ENCODE data around the gene BICDL1. TPM values are rescaled to one million over a fixed set of nuclear protein-coding genes. Genes with fewer than 3 reads are reported as not detected.

The BICDL1 gene
- total RNA-seq, 1 donor from 2014 or later = 0.30 TPM

GRCh38 chr12:120093592-120094355 lies 104.7 kb downstream of the BICDL1 start:
- DNase-seq (ENCODE audit: low spot score) = no peak
- intact Hi-C loops (cut with DNase I) = no loop called here

GRCh38 chr12:120094485-120094884 lies 105.4 kb downstream of the BICDL1 start:
- intact Hi-C loops (cut with DNase I) = no loop called here
- DNase-seq (ENCODE audit: low spot score) = no peak

- no peak for DNase-seq (ENCODE audit: low spot score)
- intact Hi-C loops (cut with DNase I) = no loop called here
Observed at GRCh38 chr12:120095331-120095730, 106.3 kb downstream of the BICDL1 start.

GRCh38 chr12:120095736-120096135 lies 106.7 kb downstream of the BICDL1 start:
- intact Hi-C loops (cut with DNase I) = no loop called here
- DNase-seq (ENCODE audit: low spot score) = no peak

GRCh38 chr12:120096671-120097202 lies 107.7 kb downstream of the BICDL1 start:
- DNase-seq (ENCODE audit: low spot score) = no peak
- intact Hi-C loops (cut with DNase I) = no loop called here

- intact Hi-C loops (cut with DNase I) = no loop called here
- no peak for DNase-seq (ENCODE audit: low spot score)
Observed at GRCh38 chr12:120098756-120099470, 109.9 kb downstream of the BICDL1 start.

GRCh38 chr12:120099738-120100137 lies 110.7 kb downstream of the BICDL1 start:
- no peak for DNase-seq (ENCODE audit: low spot score)
- intact Hi-C loops (cut with DNase I) = no loop called here

- intact Hi-C loops (cut with DNase I) = no loop called here
- DNase-seq (ENCODE audit: low spot score) = peak; percentile 87
Observed at GRCh38 chr12:120100630-120101029, 111.6 kb downstream of the BICDL1 start.

GRCh38 chr12:120101182-120101581 lies 112.1 kb downstream of the BICDL1 start:
- DNase-seq (ENCODE audit: low spot score) = no peak
- intact Hi-C loops (cut with DNase I) = no loop called here

GRCh38 chr12:120101617-120102016 lies 112.6 kb downstream of the BICDL1 start:
- DNase-seq (ENCODE audit: low spot score) = no peak
- intact Hi-C loops (cut with DNase I) = no loop called here

GRCh38 chr12:120102189-120103043 lies 113.4 kb downstream of the BICDL1 start:
- intact Hi-C loops (cut with DNase I) = no loop called here
- DNase-seq (ENCODE audit: low spot score) = no peak

- intact Hi-C loops (cut with DNase I) = no loop called here
- no peak for DNase-seq (ENCODE audit: low spot score)
Observed at GRCh38 chr12:120103044-120103338, 114.0 kb downstream of the BICDL1 start.

- intact Hi-C loops (cut with DNase I) = no loop called here
- DNase-seq (ENCODE audit: low spot score) = no peak
Observed at GRCh38 chr12:120103371-120103770, 114.3 kb downstream of the BICDL1 start.

- intact Hi-C loops (cut with DNase I) = no loop called here
- DNase-seq (ENCODE audit: low spot score) = no peak
Observed at GRCh38 chr12:120106151-120106550, 117.1 kb downstream of the BICDL1 start.

GRCh38 chr12:120109570-120110267 lies 120.7 kb downstream of the BICDL1 start:
- intact Hi-C loops (cut with DNase I) = loop anchor here (10.0 kb wide), 1 partner anchor 155 kb away; the partner anchor contains the start of gene PXN
- DNase-seq (ENCODE audit: low spot score) = no peak

GRCh38 chr12:120110550-120111501 lies 121.8 kb downstream of the BICDL1 start:
- intact Hi-C loops (cut with DNase I) = loop anchor here (10.0 kb wide), 1 partner anchor 154 kb away; the partner anchor contains the start of gene PXN
- peak; percentile 90 for DNase-seq (ENCODE audit: low spot score)

GRCh38 chr12:120115066-120115465 lies 126.0 kb downstream of the BICDL1 start:
- intact Hi-C loops (cut with DNase I) = loop anchor here (10.0 kb wide), 1 partner anchor 150 kb away; the partner anchor contains the start of gene PXN
- no peak for DNase-seq (ENCODE audit: low spot score)

Measured in cardiac septum (tissue), 1 donor.